Measurements from ENCODE around the gene TMEM163. TPM values are rescaled to one million over a fixed set of nuclear protein-coding genes. Genes with fewer than 3 reads are reported as not detected.

TMEM163 gene
- total and polyA plus RNA-seq, 9 donors = 0.24 to 3.6 (median 1.5) TPM

DNA sequence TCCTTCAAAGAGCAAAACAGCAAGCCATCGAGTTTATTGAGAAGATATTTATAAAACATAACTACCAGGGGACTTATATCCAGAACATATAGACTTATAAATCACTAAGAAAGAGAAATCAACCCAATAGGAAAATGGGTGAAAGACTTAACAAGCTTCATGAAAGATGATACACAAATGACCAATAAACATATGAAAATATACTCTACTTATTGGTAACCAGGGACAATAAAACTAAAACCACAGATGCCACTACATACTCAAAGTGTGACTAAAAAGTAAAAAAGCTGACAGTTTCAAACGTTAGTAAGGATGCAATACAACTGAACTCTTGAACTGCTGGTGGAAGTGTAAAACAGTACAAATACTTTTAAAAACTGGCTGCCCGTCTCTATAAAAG is 154.3 kb downstream of the TMEM163 start:
- H3K4me1 ChIP-seq (ENCODE audit: insufficient read depth) = no peaks in the 10 kb centered on the region
- no peak overlapping the region for H3K4me3 ChIP-seq
- H3K27me3 ChIP-seq = no peaks in the 10 kb centered on the region
- DNase-seq = no peak
- intact Hi-C loops (cut with DNase I) = no loop called here
- TF ChIP-seq, protein P1, sequence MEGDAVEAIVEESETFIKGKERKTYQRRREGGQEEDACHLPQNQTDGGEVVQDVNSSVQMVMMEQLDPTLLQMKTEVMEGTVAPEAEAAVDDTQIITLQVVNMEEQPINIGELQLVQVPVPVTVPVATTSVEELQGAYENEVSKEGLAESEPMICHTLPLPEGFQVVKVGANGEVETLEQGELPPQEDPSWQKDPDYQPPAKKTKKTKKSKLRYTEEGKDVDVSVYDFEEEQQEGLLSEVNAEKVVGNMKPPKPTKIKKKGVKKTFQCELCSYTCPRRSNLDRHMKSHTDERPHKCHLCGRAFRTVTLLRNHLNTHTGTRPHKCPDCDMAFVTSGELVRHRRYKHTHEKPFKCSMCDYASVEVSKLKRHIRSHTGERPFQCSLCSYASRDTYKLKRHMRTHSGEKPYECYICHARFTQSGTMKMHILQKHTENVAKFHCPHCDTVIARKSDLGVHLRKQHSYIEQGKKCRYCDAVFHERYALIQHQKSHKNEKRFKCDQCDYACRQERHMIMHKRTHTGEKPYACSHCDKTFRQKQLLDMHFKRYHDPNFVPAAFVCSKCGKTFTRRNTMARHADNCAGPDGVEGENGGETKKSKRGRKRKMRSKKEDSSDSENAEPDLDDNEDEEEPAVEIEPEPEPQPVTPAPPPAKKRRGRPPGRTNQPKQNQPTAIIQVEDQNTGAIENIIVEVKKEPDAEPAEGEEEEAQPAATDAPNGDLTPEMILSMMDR (IDR thresholded peaks at IDR 0.05) = no peak
- TF ChIP-seq EP300 (IDR thresholded peaks at IDR 0.05) (no peak), POLR2A (IDR thresholded peaks at IDR 0.05) (no peak)
- H3K36me3 ChIP-seq = no peaks in the 10 kb centered on the region
- H3K9me3 ChIP-seq = no peaks in the 10 kb centered on the region
- WGBS, 3 donors = 52 to 62% (median 53%) methylated on average over 3 of the region's 3 CpGs
- H3K27ac ChIP-seq = no peak overlapping the region

DNA sequence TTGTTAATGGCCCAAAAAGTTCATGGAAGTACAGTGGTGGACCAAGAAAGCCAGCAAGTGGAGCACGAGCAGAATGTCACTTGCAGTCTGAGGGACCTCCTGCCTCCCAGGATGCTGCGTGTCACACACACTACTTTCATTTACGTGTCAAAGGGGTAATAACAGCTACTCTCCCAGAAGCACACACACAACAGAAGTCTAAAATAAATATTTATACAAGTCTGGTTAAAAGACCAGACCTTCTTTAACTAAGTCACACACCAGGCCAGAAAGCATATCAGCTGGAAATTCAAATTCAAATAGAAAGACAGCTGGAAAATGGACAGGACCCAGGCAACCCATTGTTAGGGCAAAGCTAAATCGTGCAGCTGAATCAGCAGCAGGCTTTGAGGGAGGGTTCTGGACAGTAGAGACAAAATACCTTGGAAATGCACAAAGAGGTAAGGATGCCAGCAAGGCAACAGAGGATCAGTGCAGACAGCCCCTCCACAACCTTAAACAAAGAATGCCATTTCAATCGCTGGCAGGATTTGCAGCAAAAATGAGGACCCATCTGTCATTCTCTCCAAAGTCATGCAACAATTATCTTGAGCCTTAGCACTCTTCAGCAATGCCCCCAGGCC is 160.5 kb downstream of the TMEM163 start:
- H3K27ac ChIP-seq = no peak overlapping the region
- WGBS, 3 donors = 58 to 67% (median 60%) methylated on average over 5 of the region's 5 CpGs
- H3K36me3 ChIP-seq = no peaks in the 10 kb centered on the region
- H3K4me3 ChIP-seq = no peak overlapping the region
- H3K9me3 ChIP-seq = no peaks in the 10 kb centered on the region
- no peak for DNase-seq
- no peaks in the 10 kb centered on the region for H3K27me3 ChIP-seq
- intact Hi-C loops (cut with DNase I) = no loop called here
- H3K4me1 ChIP-seq (ENCODE audit: insufficient read depth) = no peaks in the 10 kb centered on the region
- TF ChIP-seq EP300 (IDR thresholded peaks at IDR 0.05) (no peak), POLR2A (IDR thresholded peaks at IDR 0.05) (no peak)
- TF ChIP-seq, protein P1 (IDR thresholded peaks at IDR 0.05) = no peak

DNA sequence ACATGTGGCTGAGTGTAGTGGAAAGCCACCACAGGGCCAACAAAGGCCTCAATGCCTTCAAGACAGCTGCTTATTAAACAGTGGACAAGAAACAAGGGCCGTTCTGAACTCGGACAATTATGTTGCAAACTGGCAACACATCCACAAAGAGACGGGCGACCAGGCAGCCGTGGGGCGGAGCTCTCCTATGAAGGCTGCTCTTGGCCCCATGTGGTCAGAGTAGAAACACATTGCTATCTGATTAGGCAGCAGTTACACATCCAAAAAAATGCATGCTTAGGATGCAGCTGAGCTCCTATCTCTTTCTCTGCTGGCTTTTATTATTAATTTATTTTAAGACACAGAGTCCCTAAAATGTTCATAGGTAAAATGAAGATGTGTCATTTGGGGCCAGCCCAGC is 163.4 kb downstream of the TMEM163 start:
- H3K36me3 ChIP-seq = no peaks in the 10 kb centered on the region
- H3K27ac ChIP-seq = no peak overlapping the region
- 89 to 99% (median 93%) methylated on average over 6 of the region's 6 CpGs for WGBS, 3 donors
- H3K4me1 ChIP-seq (ENCODE audit: insufficient read depth) = no peaks in the 10 kb centered on the region
- no peak for DNase-seq
- no peaks in the 10 kb centered on the region for H3K9me3 ChIP-seq
- TF ChIP-seq POLR2A (IDR thresholded peaks at IDR 0.05) (no peak), EP300 (IDR thresholded peaks at IDR 0.05) (no peak)
- TF ChIP-seq, protein P1 (IDR thresholded peaks at IDR 0.05) = no peak
- intact Hi-C loops (cut with DNase I) = no loop called here
- H3K27me3 ChIP-seq = no peaks in the 10 kb centered on the region
- no peak overlapping the region for H3K4me3 ChIP-seq

DNA sequence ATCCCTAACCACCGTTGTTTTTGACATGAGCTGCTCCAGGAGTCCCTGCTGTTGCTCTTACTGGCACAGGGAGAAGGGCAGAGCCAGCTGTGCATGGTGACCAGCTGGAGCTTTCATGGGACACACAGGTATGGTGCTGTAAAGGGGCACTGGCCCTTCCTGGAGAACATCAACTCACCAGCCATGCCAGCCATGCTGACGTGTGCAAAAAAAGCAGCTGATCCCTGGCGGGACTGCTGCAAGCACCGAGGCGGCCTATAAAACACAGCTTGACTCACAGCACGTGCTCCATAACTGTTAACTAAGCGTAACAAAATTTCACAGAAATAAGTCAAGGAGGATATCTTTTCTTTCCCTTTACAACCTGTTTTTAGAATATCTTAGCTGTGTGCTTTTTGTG is 165.1 kb downstream of the TMEM163 start:
- intact Hi-C loops (cut with DNase I) = no loop called here
- TF ChIP-seq POLR2A (IDR thresholded peaks at IDR 0.05) (no peak), EP300 (IDR thresholded peaks at IDR 0.05) (no peak)
- TF ChIP-seq, protein P1 (IDR thresholded peaks at IDR 0.05) = no peak
- Histone ChIP-seq H3K27me3 (no peaks in the 10 kb centered on the region), H3K4me3 (no peak overlapping the region), H3K36me3 (no peaks in the 10 kb centered on the region), H3K27ac (no peak overlapping the region), H3K4me1 (ENCODE audit: insufficient read depth) (no peaks in the 10 kb centered on the region), H3K9me3 (no peaks in the 10 kb centered on the region)
- DNase-seq = no peak
- WGBS, 3 donors = 88 to 92% (median 91%) methylated on average over 7 of the region's 7 CpGs
